ENCODE results near the gene BCAR3.
"Not testable (repeated sequence)": the region's sequence is repeated elsewhere in the genome, so short reads cannot be mapped to it uniquely, and the experiment has no call there.

BCAR3 gene

DNA sequence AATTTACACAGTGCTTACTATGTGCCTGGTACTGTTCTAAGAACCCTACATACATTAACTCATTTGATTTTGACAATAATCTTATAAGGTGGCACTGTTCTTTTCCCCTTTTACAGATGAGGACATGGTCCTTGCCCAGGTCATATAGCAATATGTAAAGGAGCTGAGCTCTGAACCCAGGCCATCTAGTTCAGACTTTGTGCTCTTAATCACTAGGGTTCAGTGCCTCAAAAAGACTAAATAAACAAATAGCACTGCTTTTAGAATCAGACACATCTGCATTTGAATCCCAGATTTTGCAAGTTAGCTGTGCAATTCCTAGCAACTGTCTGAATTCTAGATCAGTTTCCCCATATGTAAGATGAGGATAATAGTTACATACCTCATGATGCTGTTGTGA lies 8.7 kb upstream of the BCAR3 start:
- DNase-seq (ENCODE audit: low read depth in 1 of 2, low spot score in 1 of 2), result no peak

GRCh38 chr1:93689521-93690223 lies 8.0 kb upstream of the BCAR3 start:
- DNase-seq (ENCODE audit: low read depth in 1 of 2, low spot score in 1 of 2), result no peak

DNA sequence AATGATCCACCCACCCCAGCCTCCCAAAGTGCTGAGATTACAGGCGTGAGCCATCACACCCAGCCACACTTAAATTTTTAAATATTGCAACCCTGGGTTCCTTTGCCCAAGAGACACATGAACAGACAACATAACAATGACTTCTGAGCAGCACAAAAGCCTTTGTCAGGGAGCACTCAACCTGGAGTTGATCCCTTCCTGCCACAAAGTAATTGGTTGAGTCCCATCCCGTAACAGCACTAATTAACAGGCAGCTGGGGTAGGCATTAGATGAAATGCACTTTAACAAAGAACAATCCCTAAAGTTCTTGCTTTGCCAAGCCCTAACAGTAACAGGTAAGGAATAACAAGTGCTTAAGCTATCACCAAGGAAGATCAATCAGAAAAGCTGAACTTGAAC lies 5.9 kb upstream of the BCAR3 start:
- DNase-seq (ENCODE audit: low read depth in 1 of 2, low spot score in 1 of 2), result no peak

DNA sequence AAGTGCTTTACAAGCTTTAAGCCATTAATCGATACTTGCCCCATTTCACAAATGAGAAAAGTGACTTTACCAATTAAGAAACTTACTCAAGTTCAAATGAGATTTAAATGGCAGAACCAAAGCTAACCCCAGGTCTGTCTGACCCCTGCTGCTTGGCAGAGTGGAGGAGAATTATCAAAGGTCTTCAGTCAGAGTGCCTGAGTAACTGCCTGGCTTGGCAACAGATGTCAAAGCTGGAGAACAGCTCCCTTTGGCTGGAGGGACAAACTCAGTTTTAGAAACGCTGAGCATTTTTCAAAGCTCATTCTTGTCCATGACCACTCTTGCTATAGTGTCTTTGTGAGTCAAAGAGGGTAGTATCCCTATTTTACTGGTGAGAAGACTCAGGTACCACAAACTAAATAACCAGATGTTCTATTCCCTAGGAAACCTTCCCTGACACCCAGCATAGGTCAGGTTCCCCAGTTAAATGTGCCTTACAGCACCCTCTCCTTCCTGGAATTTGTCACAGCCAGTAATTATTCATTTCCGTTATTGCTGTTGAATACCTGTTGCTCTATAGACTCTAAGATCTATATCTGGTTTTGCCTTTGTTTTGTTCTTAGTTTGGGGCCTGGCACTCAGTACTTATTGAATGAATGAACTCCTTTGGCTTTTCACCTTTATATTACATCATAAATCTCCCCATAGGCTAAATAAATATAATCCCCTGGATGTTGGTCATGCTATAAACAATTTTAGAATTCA lies 5.0 kb upstream of the BCAR3 start:
- DNase-seq (ENCODE audit: low read depth in 1 of 2, low spot score in 1 of 2), result no peak

GRCh38 chr1:93685918-93686317 lies 4.3 kb upstream of the BCAR3 start:
- DNase-seq (ENCODE audit: low read depth in 1 of 2, low spot score in 1 of 2), result no peak

DNA sequence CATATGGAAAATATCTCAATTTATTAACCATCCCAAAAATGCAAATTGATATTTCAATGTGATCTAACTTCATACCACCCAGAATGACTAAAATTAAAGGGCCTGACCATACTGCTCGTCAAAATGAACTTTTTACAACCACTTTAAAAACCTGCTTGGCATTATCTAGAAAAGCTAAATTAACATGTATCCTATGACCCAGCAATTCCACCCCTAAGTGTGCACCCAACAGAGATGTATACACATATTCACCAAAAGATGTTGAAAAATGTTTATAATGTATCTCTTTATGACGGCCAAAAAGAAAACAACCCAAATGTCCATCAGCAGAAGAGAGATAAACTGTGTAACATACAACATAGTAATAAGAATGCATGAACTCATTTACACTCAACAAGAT lies 1.6 kb upstream of the BCAR3 start:
- DNase-seq (ENCODE audit: low read depth in 1 of 2, low spot score in 1 of 2), result no peak

GRCh38 chr1:93681989-93682412 lies 364 bp upstream of the BCAR3 start:
- no peak for DNase-seq (ENCODE audit: low read depth in 1 of 2, low spot score in 1 of 2)

- DNase-seq (ENCODE audit: low read depth in 1 of 2, low spot score in 1 of 2), result no peak
Measured at GRCh38 chr1:93680420-93681100, 1.1 kb downstream of the BCAR3 start.

DNA sequence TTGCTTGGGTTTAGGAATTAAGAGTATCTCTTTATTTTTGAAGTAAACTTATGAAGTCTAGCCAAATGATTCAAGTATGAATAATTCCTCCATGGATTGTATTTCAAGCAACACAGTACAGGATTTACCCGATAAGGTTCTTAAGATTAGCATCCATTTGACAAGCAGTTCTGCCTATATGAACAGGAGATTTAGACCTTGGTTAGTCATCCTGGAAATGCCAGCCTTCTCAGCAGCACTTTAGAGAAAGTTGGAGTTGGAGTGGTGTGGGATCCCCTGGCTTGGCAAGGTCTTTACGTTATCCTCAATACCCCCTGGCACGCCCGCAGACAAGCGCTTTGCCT lies 1.6 kb downstream of the BCAR3 start:
- DNase-seq (ENCODE audit: low read depth in 1 of 2, low spot score in 1 of 2), result no peak

- no peak for DNase-seq (ENCODE audit: low read depth in 1 of 2, low spot score in 1 of 2)
Measured at GRCh38 chr1:93679546-93679945, 2.1 kb downstream of the BCAR3 start.

DNA sequence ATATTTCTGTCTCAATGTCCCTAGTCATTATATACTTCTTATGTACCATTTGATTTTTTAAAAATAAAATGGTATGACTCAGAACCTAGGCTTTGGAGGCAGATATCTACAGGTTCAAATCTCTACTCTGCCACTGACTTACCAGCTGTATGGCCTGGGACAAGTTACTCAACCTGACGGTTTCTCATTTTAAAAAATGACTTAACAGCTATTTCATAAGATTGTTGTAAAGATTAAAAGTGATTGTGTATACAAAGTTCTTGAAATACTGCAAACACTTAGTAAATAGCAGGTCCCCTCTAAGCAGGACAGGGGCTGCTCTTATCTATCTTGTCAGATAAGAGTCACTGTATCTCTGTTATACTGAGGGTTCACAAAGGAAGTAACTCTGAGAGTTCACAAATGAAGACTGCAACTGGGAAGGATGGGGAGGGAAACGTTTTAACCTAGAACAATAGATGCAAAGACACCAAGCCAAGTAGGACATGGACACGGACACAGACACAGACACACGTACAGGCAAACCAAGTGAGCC lies 2.6 kb downstream of the BCAR3 start:
- DNase-seq (ENCODE audit: low read depth in 1 of 2, low spot score in 1 of 2), result no peak

GRCh38 chr1:93678491-93678890 lies 3.1 kb downstream of the BCAR3 start:
- DNase-seq (ENCODE audit: low read depth in 1 of 2, low spot score in 1 of 2), result no peak

- DNase-seq (ENCODE audit: low read depth in 1 of 2, low spot score in 1 of 2), result no peak
Measured at GRCh38 chr1:93677729-93678128, 3.9 kb downstream of the BCAR3 start.

DNA sequence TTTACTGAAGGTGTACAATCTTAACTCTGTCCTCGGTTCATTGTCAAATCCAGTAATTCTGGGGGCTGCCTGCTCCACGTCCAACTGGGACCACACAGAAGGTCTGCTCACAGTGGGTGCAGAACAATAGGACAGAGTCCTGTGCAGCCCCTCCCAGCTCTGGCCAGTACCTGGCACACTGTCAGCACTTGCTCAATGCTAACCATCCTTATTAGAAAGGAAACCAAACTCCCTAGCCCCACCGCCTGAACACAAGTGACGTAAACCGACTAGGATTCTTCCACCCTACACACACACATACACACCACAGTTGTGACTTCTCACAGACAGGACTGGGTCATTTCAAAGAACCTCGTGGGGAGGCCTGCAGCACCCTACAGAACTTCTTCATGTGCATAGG lies 5.2 kb downstream of the BCAR3 start:
- DNase-seq (ENCODE audit: low read depth in 1 of 2, low spot score in 1 of 2), result no peak

DNA sequence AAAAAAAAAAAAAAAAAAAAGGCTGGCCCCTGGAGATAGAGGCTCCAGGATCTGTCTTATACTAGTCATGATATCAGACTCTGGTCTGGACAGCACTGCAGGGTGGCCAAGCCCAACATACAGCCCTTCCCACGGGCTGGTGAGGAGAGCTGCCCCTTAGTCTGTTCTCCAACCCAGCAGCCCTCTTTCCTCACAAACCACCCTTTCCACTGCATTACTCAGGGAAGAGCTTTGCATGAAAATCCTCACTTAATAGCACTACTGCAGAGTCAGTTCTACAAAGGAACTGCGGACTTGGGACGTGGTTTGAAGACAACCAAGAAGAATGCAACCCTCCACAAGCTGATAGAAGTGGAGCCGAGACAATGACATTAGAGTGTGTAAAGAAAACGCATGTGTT lies 5.7 kb downstream of the BCAR3 start:
- no peak for DNase-seq (ENCODE audit: low read depth in 1 of 2, low spot score in 1 of 2)

DNA sequence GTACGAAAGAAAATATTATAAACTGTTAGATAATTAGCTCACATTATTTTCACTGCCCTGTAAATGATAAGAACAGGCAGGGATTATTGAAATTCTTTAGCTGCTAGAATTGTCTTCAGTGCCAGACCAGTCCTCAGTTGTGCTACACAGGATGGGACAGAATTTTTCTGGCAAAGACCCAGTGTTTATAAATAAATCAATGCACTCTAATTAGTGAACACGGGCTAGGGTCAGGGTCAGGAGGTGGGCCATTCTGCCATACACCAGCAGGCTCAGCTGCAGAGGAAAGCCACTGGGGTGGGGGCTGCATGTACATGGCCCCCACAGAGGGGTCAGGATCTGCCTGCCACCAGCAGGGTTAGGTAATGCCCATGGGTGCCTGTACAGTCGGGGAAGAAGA lies 6.4 kb downstream of the BCAR3 start:
- no peak for DNase-seq (ENCODE audit: low read depth in 1 of 2, low spot score in 1 of 2)

- DNase-seq (ENCODE audit: low read depth in 1 of 2, low spot score in 1 of 2), result not testable (repeated sequence)
Measured at GRCh38 chr1:93674071-93674470, 7.6 kb downstream of the BCAR3 start.

- DNase-seq (ENCODE audit: low read depth in 1 of 2, low spot score in 1 of 2), result no peak
Measured at GRCh38 chr1:93673163-93673829, 8.3 kb downstream of the BCAR3 start.

- DNase-seq (ENCODE audit: low read depth in 1 of 2, low spot score in 1 of 2), result no peak
Measured at GRCh38 chr1:93672477-93673162, 9.0 kb downstream of the BCAR3 start.

DNA sequence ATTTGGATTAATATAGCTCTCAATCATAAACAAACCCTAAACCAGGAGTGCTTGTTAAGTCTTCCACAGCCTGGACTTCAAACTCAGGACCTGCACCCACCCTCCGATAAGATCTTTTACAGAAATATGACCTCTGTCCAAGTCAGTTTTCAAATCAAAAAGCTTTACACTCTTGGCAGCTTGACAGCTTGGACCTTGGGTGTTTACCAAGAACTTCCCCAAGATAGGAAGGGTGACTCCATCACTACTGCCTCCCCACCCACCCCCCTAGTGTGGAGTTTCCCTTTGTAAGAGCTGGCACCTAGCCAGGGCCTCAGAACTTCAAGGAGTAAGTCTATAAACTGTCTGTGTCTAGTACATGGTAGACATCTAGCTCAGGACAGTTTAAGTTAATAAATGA lies 9.6 kb downstream of the BCAR3 start:
- DNase-seq (ENCODE audit: low read depth in 1 of 2, low spot score in 1 of 2), result no peak

DNA sequence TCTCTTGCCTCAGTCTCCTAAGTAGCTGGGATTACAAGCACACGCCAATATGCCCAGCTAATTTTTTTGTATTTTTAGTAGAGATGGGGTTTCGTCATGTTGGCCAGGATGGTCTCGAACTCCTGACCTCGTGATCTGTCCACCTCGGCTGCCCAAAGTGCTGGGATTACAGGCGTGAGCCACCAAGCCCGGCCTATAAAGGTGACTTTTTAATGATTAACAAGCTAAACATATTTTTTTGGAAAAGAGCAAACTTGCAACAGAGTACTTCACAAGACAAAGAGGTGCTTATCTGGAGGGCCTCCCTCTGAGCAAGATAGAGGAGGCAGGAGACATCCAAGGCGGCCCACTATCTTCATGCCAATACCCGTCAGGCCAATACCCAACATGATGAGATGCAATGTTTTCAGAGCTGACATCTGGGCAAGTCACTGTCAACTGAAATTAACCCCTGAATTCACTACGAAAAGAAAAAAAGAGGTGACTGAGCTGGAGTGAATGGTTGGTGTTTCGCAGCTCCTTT lies 10.5 kb downstream of the BCAR3 start:
- DNase-seq (ENCODE audit: low read depth in 1 of 2, low spot score in 1 of 2), result no peak

Measured in activated T-helper 1 cell treated with anti-CD3 and anti-CD28 coated beads, Interleukin-2, amount 50 U/mL, for 16 hours (primary cell).